ENCODE data around the gene CCDC88A. TPM values are rescaled to one million over a fixed set of nuclear protein-coding genes. Genes with fewer than 3 reads are reported as not detected.
"Not testable (repeated sequence)": the region's sequence is repeated elsewhere in the genome, so short reads cannot be mapped to it uniquely, and the experiment has no call there.

The CCDC88A gene
- 10 to 100 TPM; 29.0 to 33.0 TPM for total RNA-seq
- long read RNA-seq, partial matches to known transcripts = 10 of 16 reads
- long read RNA-seq, other reads (novel, unspliced or antisense) = 6 of 16 reads

GRCh38 chr2:55419679-55420438 is at the start of gene CCDC88A:
CCDC88A (minus strand) TSS chr2:55419856; CDS start chr2:55419079, 777 bp downstream.
- DNase-seq (peak; percentile 96), ATAC-seq (peak; percentile 98)
- intact Hi-C loops (cut with DNase I) = loop anchor here in 1 of 2 donors (10.0 kb wide), 2 partner anchors 55 to 85 kb away; no protein-coding TSS in a partner anchor

DNA sequence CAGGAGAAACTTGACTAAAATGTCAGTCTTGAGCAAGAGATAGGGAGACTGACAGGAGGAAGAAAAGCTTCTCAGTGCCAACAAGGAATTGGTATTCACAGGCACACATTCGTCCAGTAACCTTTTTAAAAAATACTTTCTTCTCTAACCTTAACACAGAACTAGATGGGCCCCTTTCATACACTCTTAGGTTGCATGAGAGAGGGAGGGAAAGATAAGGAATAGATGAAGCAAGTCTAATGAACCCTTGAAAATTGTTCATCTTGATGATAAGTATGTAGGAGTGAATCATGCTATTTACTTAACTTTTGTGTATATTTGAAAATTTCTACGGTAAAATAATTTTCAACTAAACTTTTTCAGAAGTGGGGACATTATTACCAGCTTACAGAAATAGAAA is 42.0 kb upstream of the CCDC88A start:
- DNase-seq = no peak
- intact Hi-C loops (cut with DNase I) = no loop called here
- peak in 1 of 2 donors; percentile 78 for ATAC-seq

- peak in 1 of 2 donors; percentile 54 for ATAC-seq
- intact Hi-C loops (cut with DNase I) = no loop called here
- no peak for DNase-seq
Observed at GRCh38 chr2:55460562-55460961, 40.9 kb upstream of the CCDC88A start.

GRCh38 chr2:55459714-55460274 is 40.1 kb upstream of the CCDC88A start:
- ATAC-seq (no peak), DNase-seq (no peak)
- intact Hi-C loops (cut with DNase I) = no loop called here

DNA sequence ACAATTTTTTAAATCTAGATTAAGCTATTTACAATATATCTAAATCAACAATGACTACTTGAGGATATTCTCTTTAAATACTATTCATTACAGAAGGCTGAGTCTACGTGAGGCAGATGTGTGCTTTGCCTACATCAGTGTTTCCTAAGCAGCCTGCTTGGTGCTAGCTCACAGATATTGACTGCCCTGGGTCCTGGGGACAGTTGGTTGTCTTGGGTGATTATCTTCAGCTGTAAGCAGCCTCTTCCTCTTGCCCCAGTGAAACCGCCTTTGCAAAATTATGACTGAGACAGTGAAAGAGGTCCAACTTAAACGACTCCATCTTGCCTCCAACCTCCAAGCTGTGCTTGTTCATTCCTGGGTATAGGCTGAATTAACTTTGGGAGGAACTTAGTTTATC is 39.6 kb upstream of the CCDC88A start:
- intact Hi-C loops (cut with DNase I) = no loop called here
- no peak for ATAC-seq
- no peak for DNase-seq

GRCh38 chr2:55454121-55454520 is 34.5 kb upstream of the CCDC88A start:
- DNase-seq = no peak
- ATAC-seq = no peak
- intact Hi-C loops (cut with DNase I) = no loop called here

DNA sequence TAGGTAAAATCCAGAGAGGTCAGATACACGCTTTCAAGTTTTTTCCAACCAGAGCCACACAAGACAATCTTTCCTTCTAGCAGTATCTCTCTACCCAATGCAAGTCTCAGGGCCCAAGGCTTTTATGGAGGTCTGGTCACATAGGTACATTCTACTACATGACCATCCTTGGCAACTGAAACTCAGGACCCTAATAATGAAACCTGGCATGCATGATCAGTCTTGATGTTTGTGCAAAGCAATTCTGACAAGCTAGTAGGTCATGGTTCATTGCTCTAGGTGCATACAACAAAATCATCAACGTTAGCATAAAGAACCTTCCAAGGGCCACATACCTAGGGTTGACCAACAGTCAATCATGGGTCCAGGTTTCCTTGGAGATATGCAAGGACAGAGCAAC is 33.2 kb upstream of the CCDC88A start:
- intact Hi-C loops (cut with DNase I) = no loop called here
- ATAC-seq = no peak
- DNase-seq = no peak

GRCh38 chr2:55451699-55452098 is 32.0 kb upstream of the CCDC88A start:
- DNase-seq = no peak
- intact Hi-C loops (cut with DNase I) = no loop called here

GRCh38 chr2:55450014-55450413 is 30.4 kb upstream of the CCDC88A start:
- intact Hi-C loops (cut with DNase I); DNase-seq: not testable (repeated sequence)
- ATAC-seq = peak in 1 of 2 donors; percentile 47

More at GRCh38 chr2:55451699-55452098, 32.0 kb upstream of the CCDC88A start:
- no peak for ATAC-seq

DNA sequence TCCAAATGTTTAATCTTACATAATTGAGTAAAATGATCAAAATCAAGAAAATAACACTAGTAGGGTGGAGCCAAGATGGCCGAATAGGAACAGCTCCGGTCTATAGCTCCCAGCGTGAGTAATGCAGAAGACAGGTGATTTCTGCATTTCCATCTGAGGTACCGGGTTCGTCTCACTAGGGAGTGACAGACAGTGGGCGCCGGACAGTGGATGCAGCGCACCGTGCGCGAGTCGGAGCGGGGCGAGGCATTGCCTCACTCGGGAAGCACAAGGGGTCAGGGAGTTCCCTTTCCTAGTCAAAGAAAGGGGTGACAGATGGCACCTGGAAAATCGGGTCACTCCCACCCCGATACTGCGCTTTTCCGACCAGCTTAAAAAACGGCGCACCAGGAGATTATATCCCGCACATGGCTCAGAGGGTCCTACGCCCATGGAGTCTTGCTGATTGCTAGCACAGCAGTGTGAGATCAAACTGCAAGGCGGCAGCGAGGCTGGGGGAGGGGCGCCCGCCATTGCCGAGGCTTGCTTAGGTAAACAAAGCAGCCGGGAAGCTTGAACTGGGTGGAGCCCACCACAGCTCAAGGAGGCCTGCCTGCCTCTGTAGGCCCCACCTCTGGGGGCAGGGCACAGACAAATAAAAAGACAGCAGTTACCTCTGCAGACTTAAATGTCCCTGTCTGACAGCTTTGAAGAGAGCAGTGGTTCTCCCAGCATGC is 22.5 kb upstream of the CCDC88A start:
- DNase-seq, ATAC-seq: not testable (repeated sequence)

GRCh38 chr2:55441280-55441892 is 21.7 kb upstream of the CCDC88A start:
- DNase-seq = no peak
- no peak for ATAC-seq
- intact Hi-C loops (cut with DNase I) = no loop called here

More for the DNA sequence above, 22.5 kb upstream of the CCDC88A start:
- intact Hi-C loops (cut with DNase I) = not testable (repeated sequence)

- intact Hi-C loops (cut with DNase I) = no loop called here
- DNase-seq = no peak
- ATAC-seq = no peak
Observed at GRCh38 chr2:55439101-55439397, 19.4 kb upstream of the CCDC88A start.

DNA sequence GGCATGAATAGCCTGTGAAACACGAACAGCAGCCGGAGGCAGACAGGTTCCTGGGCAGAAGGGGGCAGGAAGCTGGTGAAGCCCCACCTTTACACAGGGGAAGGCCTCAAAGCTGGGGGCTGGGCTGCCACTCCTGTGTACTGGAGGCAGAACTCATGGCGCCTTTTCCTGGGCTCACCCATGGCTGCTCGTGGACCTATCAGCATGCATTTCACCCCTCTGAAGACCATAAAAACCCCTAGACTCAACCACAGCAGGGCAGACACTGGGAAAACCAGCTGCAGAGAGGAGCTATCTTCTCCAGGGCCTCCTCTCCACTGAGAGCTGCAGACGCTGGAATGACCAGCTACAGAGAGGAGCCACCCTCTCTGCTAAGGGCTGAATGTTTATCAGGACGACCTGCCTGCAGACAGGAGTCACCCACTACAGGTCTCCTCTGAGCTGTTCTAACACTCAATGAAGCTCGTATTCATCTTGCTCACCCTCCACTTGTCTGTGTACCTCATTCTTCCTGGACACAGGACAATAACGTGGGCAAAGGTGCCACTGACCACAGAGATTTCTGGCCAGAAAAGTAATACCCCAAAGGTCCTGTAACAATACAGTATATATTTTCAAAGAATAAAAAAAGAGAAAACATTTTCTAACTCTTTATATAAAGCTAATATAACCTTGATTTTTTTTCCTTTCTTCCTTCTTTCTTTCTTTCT is 18.9 kb upstream of the CCDC88A start:
- DNase-seq (no peak), ATAC-seq (no peak)
- intact Hi-C loops (cut with DNase I) = no loop called here

GRCh38 chr2:55437515-55438390 is 18.1 kb upstream of the CCDC88A start:
- ATAC-seq (no peak), DNase-seq (no peak)
- intact Hi-C loops (cut with DNase I) = no loop called here

DNA sequence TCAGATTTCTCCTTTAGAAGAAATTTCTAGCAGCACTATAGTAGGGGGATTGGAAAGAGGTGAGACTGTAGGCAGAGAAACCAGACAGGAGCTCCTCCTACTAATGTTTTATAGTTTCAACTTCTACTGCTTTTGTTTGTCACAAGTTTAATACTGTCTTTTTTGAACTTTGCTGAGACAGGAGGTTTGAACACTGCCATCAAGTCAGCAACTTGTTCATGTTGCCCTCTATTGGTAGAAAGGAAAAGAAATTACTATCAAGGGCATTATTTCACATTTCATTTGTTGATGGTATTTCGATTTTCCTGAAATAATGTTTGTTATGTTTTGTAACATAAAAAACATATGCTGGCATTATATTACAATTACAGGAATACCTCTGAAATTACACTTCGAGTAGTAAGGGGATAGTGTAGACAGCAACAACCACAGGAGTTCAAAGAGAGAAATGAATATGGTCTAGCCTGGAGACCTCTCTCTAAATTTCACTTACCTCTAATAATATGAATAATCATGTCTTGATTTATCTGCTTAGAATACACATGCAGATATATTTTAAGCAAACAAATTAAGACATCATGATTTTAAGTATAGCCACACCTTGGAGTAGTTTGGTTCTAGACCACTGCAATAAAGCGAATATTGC is 12.4 kb upstream of the CCDC88A start:
- no peak for DNase-seq
- intact Hi-C loops (cut with DNase I) = no loop called here
- peak; percentile 47 to 55 for ATAC-seq

DNA sequence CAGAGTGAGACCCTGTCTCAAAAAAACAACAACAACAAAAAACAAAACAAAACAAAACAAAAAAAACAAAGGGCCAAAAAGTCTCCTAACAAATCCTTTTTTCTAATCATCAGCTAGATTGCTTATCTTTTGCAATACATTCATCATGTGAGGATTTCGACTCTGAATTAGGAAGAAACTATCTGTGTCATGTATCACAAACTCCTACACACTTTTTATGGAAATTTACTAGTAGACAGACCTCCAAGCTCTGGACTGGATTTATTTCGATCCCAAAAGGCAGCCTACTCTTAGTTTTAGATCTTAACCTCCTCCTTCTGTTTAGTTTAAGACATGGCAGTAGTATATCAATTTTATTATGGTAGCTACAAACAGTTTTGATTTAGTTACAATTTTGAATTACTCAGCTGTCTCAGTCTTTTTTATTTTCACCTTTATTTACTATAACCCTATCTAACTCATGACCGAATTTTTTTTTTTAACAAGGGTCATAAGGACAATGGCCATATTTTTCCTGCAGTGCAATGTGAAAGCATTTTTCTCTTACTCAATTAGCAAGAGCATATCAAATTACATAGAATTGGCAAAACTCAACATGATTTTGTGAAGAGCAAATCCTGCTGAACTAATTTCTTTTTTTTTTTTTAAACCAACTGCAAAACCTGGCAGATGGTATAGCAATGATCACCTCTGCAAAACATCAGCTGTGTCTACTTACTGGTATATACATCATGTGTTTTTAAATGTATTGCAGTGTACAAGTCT is 10.7 kb upstream of the CCDC88A start:
- no peak for DNase-seq
- no peak for ATAC-seq
- intact Hi-C loops (cut with DNase I) = no loop called here

DNA sequence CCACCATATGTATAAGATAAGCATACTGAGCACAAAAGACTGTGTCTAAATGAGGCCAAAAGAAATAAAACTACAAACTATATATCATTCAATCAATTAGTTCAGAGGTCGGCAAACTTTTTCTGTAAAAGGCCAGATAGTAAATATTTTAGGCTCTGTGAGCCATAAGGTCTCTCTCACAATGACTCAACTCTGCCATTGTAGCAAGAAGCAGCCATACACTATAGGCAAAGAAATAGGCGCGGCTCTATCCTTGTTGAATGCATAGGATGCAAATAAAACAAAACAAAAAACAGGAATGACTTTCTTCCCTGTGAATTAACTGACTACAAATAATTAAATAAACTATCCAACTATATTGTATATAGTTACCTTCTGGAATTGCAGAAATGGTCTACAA is 8.6 kb upstream of the CCDC88A start:
- ATAC-seq = no peak
- no peak for DNase-seq
- intact Hi-C loops (cut with DNase I) = loop anchor here in 1 of 2 donors (10.0 kb wide), 1 partner anchor 77 kb away; no protein-coding TSS in a partner anchor

Measured in left cardiac atrium (tissue), 4 donors.